Parathyroid adenoma (tissue), 2 donors: ENCODE results near the gene IFI6.
A peak's percentile ranks its signal among the peaks of the same experiment; 100 is the strongest.

ENCODE experiments used
- H2AFZ ChIP-seq: fragments of 300-600 bp; sonication (generic); one replicate; pipeline ENCODE4 v1.7.0; 2017; ENCODE audit warnings: antibody characterized with exemption, mild to moderate bottlenecking
- H3K27ac ChIP-seq: fragments of 300-600 bp; sonication (generic); one replicate; pipeline ENCODE4 v1.7.0; 2017
- H3K27me3 ChIP-seq: fragments of 300-600 bp; sonication (generic); one replicate; pipeline ENCODE4 v1.7.0; 2017; ENCODE audit warnings: low read length; ENCODE audit not compliant: control insufficient read depth, insufficient read depth
- H3K36me3 ChIP-seq: fragments of 300-600 bp; sonication (generic); one replicate; pipeline ENCODE4 v1.7.0; 2017; ENCODE audit warnings: low read length; ENCODE audit not compliant: control insufficient read depth, insufficient read depth
- H3K4me1 ChIP-seq: fragments of 300-600 bp; sonication (generic); one replicate; pipeline ENCODE4 v1.7.0; 2017; ENCODE audit warnings: control low read depth
- H3K4me2 ChIP-seq: fragments of 300-600 bp; sonication (generic); one replicate; pipeline ENCODE4 v1.7.0; 2017; ENCODE audit warnings: low read length
- H3K4me3 ChIP-seq: fragments of 300-600 bp; sonication (generic); one replicate; pipeline ENCODE4 v1.7.0; 2017; ENCODE audit warnings: low read depth, low read length
- H3K79me2 ChIP-seq: fragments of 300-600 bp; sonication (generic); one replicate; pipeline ENCODE4 v1.7.0; 2017; ENCODE audit warnings: control low read depth
- H3K9ac ChIP-seq: fragments of 300-600 bp; sonication (generic); one replicate; pipeline ENCODE4 v1.7.0; 2017; ENCODE audit warnings: mild to moderate bottlenecking
- H3K9me3 ChIP-seq: fragments of 300-600 bp; sonication (generic); one replicate; pipeline ENCODE4 v1.7.0; 2017; ENCODE audit warnings: low read length; ENCODE audit not compliant: control insufficient read depth
- CTCF ChIP-seq: fragments of 300-600 bp; sonication (generic); IDR thresholded peaks from one replicate; pipeline ENCODE4 v1.7.0; 2017; ENCODE audit warnings: antibody characterized with exemption, mild to moderate bottlenecking
- donor health status: primary hyperparathyroidism.

Gene IFI6

GRCh38 chr1:27659497-27660299, 12.3 kb downstream of the IFI6 start:
- Histone ChIP-seq H3K4me2 (peak overlapping the region; percentile 71), H2AFZ (peak overlapping the region; percentile 74), H3K79me2 (no peaks in the 10 kb centered on the region), H3K36me3 (no peaks in the 10 kb centered on the region), H3K4me1 (no peaks in the 10 kb centered on the region), H3K9ac (no peak overlapping the region), H3K27me3 (no peaks in the 10 kb centered on the region), H3K9me3 (no peaks in the 10 kb centered on the region), H3K27ac (peak overlapping the region; percentile 69), H3K4me3 (peak overlapping the region; percentile 51)
- TF ChIP-seq CTCF, result no peak

GRCh38 chr1:27658951-27659496, 13.0 kb downstream of the IFI6 start:
- no peaks in the 10 kb centered on the region for H3K27me3 ChIP-seq
- H3K9ac ChIP-seq, result no peak overlapping the region
- H3K4me3 ChIP-seq, result peak overlapping the region; percentile 51
- H3K36me3 ChIP-seq, result no peaks in the 10 kb centered on the region
- H3K4me1 ChIP-seq, result no peaks in the 10 kb centered on the region
- no peak for TF ChIP-seq CTCF
- no peaks in the 10 kb centered on the region for H3K79me2 ChIP-seq
- H3K27ac ChIP-seq, result peak overlapping the region; percentile 51
- peak overlapping the region; percentile 51 for H2AFZ ChIP-seq
- no peak overlapping the region for H3K4me2 ChIP-seq
- no peaks in the 10 kb centered on the region for H3K9me3 ChIP-seq

- TF ChIP-seq CTCF, result no peak
- Histone ChIP-seq H3K4me3 (no peak overlapping the region), H2AFZ (no peak overlapping the region), H3K27ac (no peak overlapping the region), H3K4me1 (no peaks in the 10 kb centered on the region), H3K9me3 (no peaks in the 10 kb centered on the region), H3K9ac (no peak overlapping the region), H3K79me2 (no peaks in the 10 kb centered on the region), H3K27me3 (no peaks in the 10 kb centered on the region), H3K4me2 (no peak overlapping the region), H3K36me3 (no peaks in the 10 kb centered on the region)
Observed at GRCh38 chr1:27656157-27656893, 15.7 kb downstream of the IFI6 start.

GRCh38 chr1:27655151-27655937, 16.6 kb downstream of the IFI6 start:
- Histone ChIP-seq H3K79me2 (no peaks in the 10 kb centered on the region), H3K4me3 (no peak overlapping the region), H3K27me3 (no peaks in the 10 kb centered on the region), H3K9me3 (no peaks in the 10 kb centered on the region), H3K27ac (no peak overlapping the region), H3K36me3 (no peaks in the 10 kb centered on the region), H2AFZ (peak overlapping the region; percentile 56), H3K9ac (no peak overlapping the region), H3K4me1 (no peaks in the 10 kb centered on the region), H3K4me2 (no peak overlapping the region)
- TF ChIP-seq CTCF, result no peak
